Activated CD8-positive, alpha-beta memory T cell treated with anti-CD3 and anti-CD28 coated beads for 4 hours (primary cell): ENCODE measurements around the gene EVX1.

Experiments
- DNase-seq, 2 donors: peaks; one replicate each; pipeline ENCODE4 v3.0.0-alpha.2; 2020; ENCODE audit warnings: low read depth in 2 of 2

Gene EVX1

GRCh38 chr7:27249724-27250556 is 7.3 kb downstream of the EVX1 start:
- DNase-seq, result no peak

- no peak for DNase-seq
Observed at GRCh38 chr7:27250557-27251070, 8.0 kb downstream of the EVX1 start.

GRCh38 chr7:27251136-27251651 is 8.6 kb downstream of the EVX1 start:
- DNase-seq, result no peak

- DNase-seq, result no peak
Observed at GRCh38 chr7:27251652-27252590, 9.3 kb downstream of the EVX1 start.

GRCh38 chr7:27254625-27255024 is 12.0 kb downstream of the EVX1 start:
- no peak for DNase-seq

GRCh38 chr7:27260211-27260610 is 17.6 kb downstream of the EVX1 start:
- DNase-seq, result no peak

- DNase-seq, result no peak
Observed at GRCh38 chr7:27262121-27262520, 19.5 kb downstream of the EVX1 start.

- DNase-seq, result no peak
Observed at GRCh38 chr7:27263781-27264180, 21.2 kb downstream of the EVX1 start.

GRCh38 chr7:27269455-27269854 is 26.9 kb downstream of the EVX1 start:
- no peak for DNase-seq

GRCh38 chr7:27271384-27271783 is 28.8 kb downstream of the EVX1 start:
- no peak for DNase-seq

- no peak for DNase-seq
Observed at GRCh38 chr7:27277628-27278027, 35.0 kb downstream of the EVX1 start.

- no peak for DNase-seq
Observed at GRCh38 chr7:27283558-27283957, 41.0 kb downstream of the EVX1 start.

GRCh38 chr7:27295236-27295635 is 52.6 kb downstream of the EVX1 start:
- no peak for DNase-seq

- DNase-seq, result no peak
Observed at GRCh38 chr7:27297356-27297755, 54.8 kb downstream of the EVX1 start.
